Choroid plexus epithelial cell (primary cell): Measurements from ENCODE around the gene CLCN5.

Experiments used
- DNase-seq: peaks from one replicate; pipeline ENCODE4 v3.0.0-alpha.2; 2010; ENCODE audit warnings: low read depth
- H3K4me3 ChIP-seq: 2 replicates; pipeline ENCODE4 v1.5.1; 2011; ENCODE audit warnings: low read depth, mild to moderate bottlenecking, control low read depth, low read length, moderate library complexity
- CTCF ChIP-seq: conservative IDR thresholded peaks from 2 replicates; pipeline ENCODE4 v1.5.1; 2011; ENCODE audit warnings: low read depth, mild to moderate bottlenecking, control low read depth, inconsistent platforms, low read length, moderate library complexity

Gene CLCN5

GRCh38 chrX:50098241-50098640 is 175.8 kb downstream of the CLCN5 start:
- no peak for DNase-seq
- H3K4me3 ChIP-seq, result no peak overlapping the region
- no peak for TF ChIP-seq CTCF

GRCh38 chrX:50098749-50099148 is 176.4 kb downstream of the CLCN5 start:
- no peak for TF ChIP-seq CTCF
- no peak for DNase-seq
- H3K4me3 ChIP-seq, result no peak overlapping the region

- DNase-seq, result no peak
- no peak for TF ChIP-seq CTCF
- no peak overlapping the region for H3K4me3 ChIP-seq
Observed at GRCh38 chrX:50099331-50099730, 176.9 kb downstream of the CLCN5 start.

DNA sequence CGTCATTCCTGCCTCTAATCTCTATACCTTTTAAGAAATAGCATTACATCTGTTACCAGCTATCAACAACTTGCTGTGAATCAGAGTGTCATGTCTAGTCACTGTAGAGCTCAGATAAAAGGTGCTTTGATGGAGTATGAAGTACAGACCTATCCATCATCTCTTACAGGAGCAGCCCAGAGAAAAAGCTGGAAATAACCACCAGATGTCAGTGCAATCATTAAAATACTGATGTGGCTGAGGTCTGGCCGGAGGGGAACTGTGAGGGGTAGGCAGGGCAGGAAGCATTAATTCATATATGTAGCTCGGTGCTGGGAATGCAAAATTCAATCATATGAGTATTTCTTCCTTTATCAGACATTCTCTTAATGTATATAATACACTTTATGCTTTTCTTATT is 177.8 kb downstream of the CLCN5 start:
- peak; percentile 41 for TF ChIP-seq CTCF
- no peak overlapping the region for H3K4me3 ChIP-seq
- peak; percentile 28 for DNase-seq

- TF ChIP-seq CTCF, result no peak
- H3K4me3 ChIP-seq, result no peak overlapping the region
- DNase-seq, result peak; percentile 8
Observed at GRCh38 chrX:50103176-50103575, 180.8 kb downstream of the CLCN5 start.

DNA sequence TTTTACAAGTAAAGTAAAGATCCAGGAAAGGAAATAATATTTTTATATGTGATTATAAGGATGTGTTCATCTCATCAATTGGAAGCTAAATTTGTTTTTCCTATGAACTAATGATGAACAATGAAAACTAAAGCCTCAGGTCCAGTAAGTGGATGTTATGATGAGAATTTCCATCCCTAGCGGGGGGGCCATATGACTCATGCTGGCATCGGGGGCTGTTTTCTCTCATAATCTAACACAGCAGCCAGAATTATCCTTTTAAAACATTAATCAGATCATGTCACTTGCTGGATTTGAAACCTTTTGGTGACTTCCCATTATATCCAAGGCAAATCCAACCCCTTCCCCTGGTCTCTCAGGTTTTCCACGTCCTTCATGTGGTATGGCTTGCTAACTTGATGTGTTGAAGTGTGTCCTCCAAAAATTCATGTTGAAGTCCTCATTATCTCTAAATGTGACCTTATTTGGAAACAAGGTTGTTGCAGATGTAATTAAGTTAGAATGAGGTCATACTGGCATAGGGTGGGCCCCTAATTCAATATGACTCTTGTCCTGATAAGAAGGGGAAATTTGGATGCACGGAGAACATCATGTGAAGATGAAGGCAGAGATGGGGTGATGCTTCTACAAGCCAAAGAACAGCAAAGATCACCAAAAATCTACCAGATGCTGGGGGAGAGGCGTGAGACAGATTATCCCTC is 181.6 kb downstream of the CLCN5 start:
- peak; percentile 18 for DNase-seq
- no peak overlapping the region for H3K4me3 ChIP-seq
- no peak for TF ChIP-seq CTCF

DNA sequence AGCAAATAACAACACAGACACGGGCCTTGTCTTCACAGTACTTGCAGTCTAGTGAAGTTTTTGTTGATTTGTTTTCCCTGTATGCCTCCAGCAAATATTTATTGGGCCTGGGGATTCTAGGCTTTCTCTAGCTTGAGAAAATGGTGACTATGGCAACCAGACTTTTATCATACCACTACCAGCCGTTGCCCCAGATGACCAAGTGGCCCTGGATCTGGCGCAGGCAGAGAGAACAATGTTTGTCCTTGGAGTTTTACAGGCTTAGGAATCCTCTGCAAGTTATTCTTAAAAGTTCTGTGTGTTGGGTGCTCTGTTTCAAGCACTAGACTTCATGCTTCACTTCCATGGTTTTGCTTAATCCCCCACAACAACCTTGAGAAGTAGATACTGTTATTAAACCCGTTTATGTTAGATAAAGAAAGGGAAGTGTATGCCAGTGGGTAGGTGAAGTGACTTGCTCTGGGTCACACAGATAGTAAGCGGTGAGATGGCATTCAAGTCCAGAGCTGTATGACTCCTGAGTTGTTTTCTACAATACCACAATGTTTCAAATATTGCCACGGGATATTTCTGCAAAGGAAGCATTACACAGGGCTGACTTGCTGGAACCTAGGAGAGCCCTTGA is 183.8 kb downstream of the CLCN5 start:
- no peak for TF ChIP-seq CTCF
- no peak overlapping the region for H3K4me3 ChIP-seq
- no peak for DNase-seq
